Neural progenitor cell (in vitro differentiated cells): ENCODE measurements around the gene UMAD1.

Experiments used
- CTCF ChIP-seq: fragments of 200-600 bp; sonication (generic); IDR thresholded peaks from 2 replicates; pipeline ENCODE4 v1.5.1; 2017; ENCODE audit warnings: antibody characterized with exemption, mild to moderate bottlenecking
- EZH2phosphoT487 ChIP-seq: fragments of 200-600 bp; sonication (generic); IDR thresholded peaks from 2 replicates; pipeline ENCODE4 v1.6.1; 2017; ENCODE audit warnings: antibody characterized with exemption

- TF ChIP-seq CTCF (no peak), EZH2phosphoT487 (no peak)
Measured at GRCh38 chr7:7737674-7738073, 97.1 kb downstream of the UMAD1 start.
